Glutamatergic neuron (in vitro differentiated cells): Measurements from ENCODE around the gene HTT. TPM values are rescaled to one million over a fixed set of nuclear protein-coding genes. Genes with fewer than 3 reads are reported as not detected.
"Not testable (repeated sequence)": the region's sequence is repeated elsewhere in the genome, so short reads cannot be mapped to it uniquely, and the experiment has no call there.

Experiments
- DNase-seq: peaks from one replicate; pipeline ENCODE4 v3.0.0; 2022
- H3K27ac Mint-ChIP-seq: one replicate; pipeline ENCODE4 v1.8.0; 2020; ENCODE audit warnings: mild to moderate bottlenecking, mixed read lengths, inconsistent platforms; ENCODE audit not compliant: unreplicated experiment
- H3K27me3 Mint-ChIP-seq: one replicate; pipeline ENCODE4 v1.8.0; 2020; ENCODE audit warnings: mild to moderate bottlenecking, moderate library complexity, mixed read lengths, inconsistent platforms; ENCODE audit not compliant: unreplicated experiment
- H3K36me3 Mint-ChIP-seq: one replicate; pipeline ENCODE4 v1.8.0; 2020; ENCODE audit warnings: mild to moderate bottlenecking, mixed read lengths, inconsistent platforms; ENCODE audit not compliant: unreplicated experiment
- H3K4me1 Mint-ChIP-seq: one replicate; pipeline ENCODE4 v1.8.0; 2020; ENCODE audit warnings: mild to moderate bottlenecking, low read depth, mixed read lengths, inconsistent platforms; ENCODE audit not compliant: unreplicated experiment
- H3K4me3 Mint-ChIP-seq: one replicate; pipeline ENCODE4 v1.8.0; 2020; ENCODE audit warnings: mild to moderate bottlenecking, mixed read lengths, inconsistent platforms; ENCODE audit not compliant: unreplicated experiment
- H3K9me3 Mint-ChIP-seq: one replicate; pipeline ENCODE4 v1.8.0; 2020; ENCODE audit warnings: mild to moderate bottlenecking, moderate library complexity, mixed read lengths, inconsistent platforms; ENCODE audit not compliant: unreplicated experiment
- total RNA-seq: library from RNA; stranded (reverse); fragmentation: NEBNext Ultra II Directional; extraction: Animal tissue kit (Norgen Biotek cat#: 25700); gene quantifications from one replicate; pipeline ENCODE4 v1.2.1, GENCODE V29; 2021; ENCODE audit not compliant: unreplicated experiment
- TF ChIP-seq, protein P1 (sequence below): fragments of 200-600 bp; sonication (generic); IDR thresholded peaks from one replicate; pipeline ENCODE4 v1.5.0; 2021; ENCODE audit not compliant: partially characterized antibody, unreplicated experiment

The HTT gene
- total RNA-seq, 1 donor from 2014 or later = 107 TPM

- no peaks in the 10 kb centered on the region for H3K36me3 Mint-ChIP-seq
- no peaks in the 10 kb centered on the region for H3K9me3 Mint-ChIP-seq
- H3K27ac Mint-ChIP-seq = no peak overlapping the region
- H3K4me1 Mint-ChIP-seq = no peaks in the 10 kb centered on the region
- TF ChIP-seq, protein P1, sequence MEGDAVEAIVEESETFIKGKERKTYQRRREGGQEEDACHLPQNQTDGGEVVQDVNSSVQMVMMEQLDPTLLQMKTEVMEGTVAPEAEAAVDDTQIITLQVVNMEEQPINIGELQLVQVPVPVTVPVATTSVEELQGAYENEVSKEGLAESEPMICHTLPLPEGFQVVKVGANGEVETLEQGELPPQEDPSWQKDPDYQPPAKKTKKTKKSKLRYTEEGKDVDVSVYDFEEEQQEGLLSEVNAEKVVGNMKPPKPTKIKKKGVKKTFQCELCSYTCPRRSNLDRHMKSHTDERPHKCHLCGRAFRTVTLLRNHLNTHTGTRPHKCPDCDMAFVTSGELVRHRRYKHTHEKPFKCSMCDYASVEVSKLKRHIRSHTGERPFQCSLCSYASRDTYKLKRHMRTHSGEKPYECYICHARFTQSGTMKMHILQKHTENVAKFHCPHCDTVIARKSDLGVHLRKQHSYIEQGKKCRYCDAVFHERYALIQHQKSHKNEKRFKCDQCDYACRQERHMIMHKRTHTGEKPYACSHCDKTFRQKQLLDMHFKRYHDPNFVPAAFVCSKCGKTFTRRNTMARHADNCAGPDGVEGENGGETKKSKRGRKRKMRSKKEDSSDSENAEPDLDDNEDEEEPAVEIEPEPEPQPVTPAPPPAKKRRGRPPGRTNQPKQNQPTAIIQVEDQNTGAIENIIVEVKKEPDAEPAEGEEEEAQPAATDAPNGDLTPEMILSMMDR = peak; percentile 12
- no peak overlapping the region for H3K4me3 Mint-ChIP-seq
- DNase-seq = no peak
- H3K27me3 Mint-ChIP-seq = no peaks in the 10 kb centered on the region
These were observed 62.0 kb downstream of the HTT start for GRCh38 chr4:3136454-3136853.

- H3K4me3 Mint-ChIP-seq = no peak overlapping the region
- H3K27me3 Mint-ChIP-seq = no peaks in the 10 kb centered on the region
- TF ChIP-seq, protein P1 = no peak
- H3K27ac Mint-ChIP-seq = no peak overlapping the region
- H3K4me1 Mint-ChIP-seq = no peaks in the 10 kb centered on the region
- no peaks in the 10 kb centered on the region for H3K36me3 Mint-ChIP-seq
- no peaks in the 10 kb centered on the region for H3K9me3 Mint-ChIP-seq
- no peak for DNase-seq
These were observed 63.4 kb downstream of the HTT start for GRCh38 chr4:3137908-3138307.

- TF ChIP-seq, protein P1 = no peak
- peaks cover under 1% of the 10 kb centered on the region for H3K9me3 Mint-ChIP-seq
- no peak for DNase-seq
- no peak overlapping the region for H3K27ac Mint-ChIP-seq
- H3K36me3 Mint-ChIP-seq = peaks cover 12% of the 10 kb centered on the region
- H3K4me3 Mint-ChIP-seq = no peak overlapping the region
- peaks cover 4% of the 10 kb centered on the region for H3K27me3 Mint-ChIP-seq
- no peaks in the 10 kb centered on the region for H3K4me1 Mint-ChIP-seq
These were observed 70.9 kb downstream of the HTT start for GRCh38 chr4:3145234-3145924.

DNA sequence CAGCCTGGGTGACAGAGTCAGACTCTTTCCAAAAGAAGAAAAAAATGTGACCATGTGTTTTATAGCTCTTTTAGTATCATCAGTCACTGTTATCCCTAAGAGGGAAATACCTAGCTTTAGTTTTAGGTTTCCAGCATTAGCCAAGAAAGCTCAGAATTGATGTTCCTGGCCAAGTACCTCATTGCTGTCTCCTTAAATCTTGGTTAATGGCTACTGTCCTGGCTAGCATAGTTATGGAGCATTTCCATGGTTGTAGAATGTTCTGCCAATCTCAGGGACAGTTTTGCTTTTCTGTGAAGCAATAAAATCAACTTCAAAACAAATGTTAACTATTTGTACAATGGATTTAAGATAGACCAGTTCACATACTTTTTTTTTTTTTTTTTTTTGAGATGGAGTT lies 74.4 kb downstream of the HTT start:
- Mint-ChIP-seq H3K9me3 (peaks cover 4% of the 10 kb centered on the region), H3K4me3 (no peak overlapping the region), H3K27me3 (peaks cover 4% of the 10 kb centered on the region), H3K27ac (no peak overlapping the region), H3K36me3 (peaks cover 12% of the 10 kb centered on the region), H3K4me1 (no peaks in the 10 kb centered on the region)
- no peak for DNase-seq
- TF ChIP-seq, protein P1 = no peak

DNA sequence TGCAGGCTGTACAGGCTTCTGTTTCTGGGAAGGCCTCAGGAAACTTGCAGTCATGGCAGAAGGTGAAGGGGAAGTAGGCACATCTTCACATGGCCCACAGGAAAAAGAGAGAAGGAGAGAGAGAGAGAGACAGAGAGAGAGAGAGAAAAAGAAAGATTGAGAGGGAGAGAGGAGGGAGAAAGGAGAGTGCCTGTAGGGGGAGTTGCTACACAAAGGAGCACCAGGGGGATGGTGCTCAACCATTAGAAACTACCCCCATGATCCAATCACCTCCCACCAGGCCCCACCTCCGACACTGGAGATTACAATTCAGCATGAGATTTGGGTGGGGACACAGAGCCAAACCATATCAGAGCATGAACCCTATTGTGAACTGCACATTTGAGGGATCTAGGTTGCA lies 76.8 kb downstream of the HTT start:
- H3K4me3 Mint-ChIP-seq, H3K27ac Mint-ChIP-seq, DNase-seq, H3K27me3 Mint-ChIP-seq, H3K9me3 Mint-ChIP-seq, H3K4me1 Mint-ChIP-seq: not testable (repeated sequence)
- peaks cover 12% of the 10 kb centered on the region for H3K36me3 Mint-ChIP-seq
